Measurements from ENCODE around the gene COL15A1. TPM values are rescaled to one million over a fixed set of nuclear protein-coding genes. Genes with fewer than 3 reads are reported as not detected.

Gene COL15A1
- total RNA-seq, 6 experiments from 2014 or later = 0.20 to 0.50 (median 0.32) TPM

DNA sequence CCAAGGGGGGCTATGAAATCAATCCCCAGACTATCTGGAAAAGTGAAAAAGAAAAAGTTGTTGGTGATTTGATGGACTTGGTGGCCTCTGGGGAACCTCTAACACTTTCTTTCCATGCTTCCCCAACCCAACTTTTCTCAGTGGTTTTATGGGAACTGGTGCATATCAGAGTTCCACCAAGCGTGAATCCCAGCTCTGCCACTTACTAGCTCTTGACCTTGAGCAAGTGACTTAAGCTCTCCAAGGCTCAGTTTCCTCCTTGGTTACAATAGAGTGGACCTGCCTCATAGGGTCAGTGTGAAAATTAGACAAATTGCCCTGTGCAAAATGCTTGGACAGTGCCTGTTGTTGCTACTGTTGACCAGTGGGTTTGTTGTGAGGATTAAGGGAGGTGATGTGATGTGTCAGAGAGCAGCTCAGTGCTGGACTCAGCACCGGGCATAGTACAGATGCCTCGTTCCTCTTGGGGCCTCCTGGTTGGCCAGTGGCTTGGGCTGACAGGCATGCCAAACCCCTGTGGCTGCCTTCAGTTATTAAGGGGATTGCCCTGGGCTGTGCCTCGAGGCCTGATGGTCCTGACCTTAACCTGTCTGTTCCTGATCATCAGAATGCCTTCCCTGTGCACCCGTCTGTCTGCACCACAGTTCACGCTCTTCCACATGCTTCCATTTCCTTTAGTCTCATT, 49.3 kb downstream of the COL15A1 start:
- Mint-ChIP-seq H3K4me1 (ENCODE audit: low read depth) (peaks cover 40% of the 10 kb centered on the region), H3K36me3 (ENCODE audit: low read depth) (no peaks in the 10 kb centered on the region), H3K27me3 (ENCODE audit: insufficient read depth) (peaks cover 6% of the 10 kb centered on the region), H3K9me3 (no peaks in the 10 kb centered on the region), H3K27ac (no peak overlapping the region), H3K4me3 (no peak overlapping the region)
- TF ChIP-seq, protein P1, sequence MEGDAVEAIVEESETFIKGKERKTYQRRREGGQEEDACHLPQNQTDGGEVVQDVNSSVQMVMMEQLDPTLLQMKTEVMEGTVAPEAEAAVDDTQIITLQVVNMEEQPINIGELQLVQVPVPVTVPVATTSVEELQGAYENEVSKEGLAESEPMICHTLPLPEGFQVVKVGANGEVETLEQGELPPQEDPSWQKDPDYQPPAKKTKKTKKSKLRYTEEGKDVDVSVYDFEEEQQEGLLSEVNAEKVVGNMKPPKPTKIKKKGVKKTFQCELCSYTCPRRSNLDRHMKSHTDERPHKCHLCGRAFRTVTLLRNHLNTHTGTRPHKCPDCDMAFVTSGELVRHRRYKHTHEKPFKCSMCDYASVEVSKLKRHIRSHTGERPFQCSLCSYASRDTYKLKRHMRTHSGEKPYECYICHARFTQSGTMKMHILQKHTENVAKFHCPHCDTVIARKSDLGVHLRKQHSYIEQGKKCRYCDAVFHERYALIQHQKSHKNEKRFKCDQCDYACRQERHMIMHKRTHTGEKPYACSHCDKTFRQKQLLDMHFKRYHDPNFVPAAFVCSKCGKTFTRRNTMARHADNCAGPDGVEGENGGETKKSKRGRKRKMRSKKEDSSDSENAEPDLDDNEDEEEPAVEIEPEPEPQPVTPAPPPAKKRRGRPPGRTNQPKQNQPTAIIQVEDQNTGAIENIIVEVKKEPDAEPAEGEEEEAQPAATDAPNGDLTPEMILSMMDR (IDR thresholded peaks at IDR 0.05) = no peak
- DNase-seq = peak; percentile 19

DNA sequence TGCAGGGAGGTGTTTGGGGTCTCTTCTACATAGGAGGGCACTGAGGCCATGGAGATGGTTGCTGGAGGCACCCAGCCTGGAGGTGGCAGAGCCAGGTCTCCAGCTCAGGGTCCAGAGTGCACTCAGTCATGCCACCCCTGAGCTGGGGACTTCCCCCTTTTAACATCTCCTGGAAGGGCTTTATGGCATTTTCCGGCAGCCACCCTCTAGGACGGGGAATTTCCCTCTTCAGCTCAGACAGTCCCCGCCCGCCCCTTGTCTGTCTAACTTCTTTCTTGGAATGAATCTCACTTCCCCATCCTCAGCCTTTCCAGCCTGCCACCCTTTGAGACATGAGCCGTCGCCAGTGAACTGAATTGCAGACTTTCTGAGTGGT, 49.9 kb downstream of the COL15A1 start:
- H3K9me3 Mint-ChIP-seq = no peaks in the 10 kb centered on the region
- H3K4me3 Mint-ChIP-seq = no peak overlapping the region
- no peaks in the 10 kb centered on the region for H3K36me3 Mint-ChIP-seq (ENCODE audit: low read depth)
- peaks cover 40% of the 10 kb centered on the region for H3K4me1 Mint-ChIP-seq (ENCODE audit: low read depth)
- TF ChIP-seq, protein P1 (IDR thresholded peaks at IDR 0.05) = no peak
- peaks cover 6% of the 10 kb centered on the region for H3K27me3 Mint-ChIP-seq (ENCODE audit: insufficient read depth)
- H3K27ac Mint-ChIP-seq = no peak overlapping the region
- no peak for DNase-seq

DNA sequence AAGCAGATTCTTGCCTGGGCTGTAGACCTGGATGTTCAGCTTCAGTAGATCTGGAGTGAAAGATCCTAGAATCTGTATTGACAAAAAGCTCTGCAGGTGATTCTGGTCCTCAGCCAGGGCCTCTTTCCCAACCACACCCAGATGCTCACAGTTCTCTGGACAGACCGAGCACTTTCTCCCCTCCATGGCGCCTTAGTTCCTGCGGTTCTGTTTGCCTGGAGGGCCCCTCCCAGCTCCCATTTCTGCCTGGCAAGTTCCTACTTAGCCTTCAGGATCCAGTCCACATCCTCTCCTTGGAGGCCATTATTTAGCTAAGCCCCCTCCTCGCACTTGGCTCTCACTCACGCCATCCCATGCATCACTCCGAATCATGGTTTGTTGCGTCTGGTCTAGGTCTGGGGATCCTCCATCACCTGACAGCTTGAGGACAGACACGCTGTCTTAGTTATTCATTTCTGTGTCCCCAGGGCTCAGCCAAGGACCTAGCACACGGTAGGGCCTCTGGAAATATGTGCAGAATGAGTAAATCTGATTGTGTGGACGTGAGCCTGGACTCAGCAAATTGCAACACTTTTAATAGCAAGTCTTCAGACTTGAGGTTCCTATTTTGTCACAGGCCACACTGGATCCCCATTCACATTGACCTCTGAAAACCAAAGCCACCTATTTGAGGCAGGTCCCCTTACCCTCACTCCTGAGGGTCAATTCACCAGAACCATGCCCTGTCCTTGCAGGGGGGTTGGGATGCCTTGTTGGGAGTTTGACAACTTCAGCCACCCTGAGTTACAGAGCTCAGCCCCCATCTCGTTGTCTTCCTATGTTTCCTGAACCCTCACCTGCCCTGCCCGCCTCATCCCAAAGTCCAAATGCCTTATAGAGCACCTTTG, 50.7 kb downstream of the COL15A1 start:
- no peaks in the 10 kb centered on the region for H3K36me3 Mint-ChIP-seq (ENCODE audit: low read depth)
- DNase-seq = no peak
- TF ChIP-seq, protein P1 (IDR thresholded peaks at IDR 0.05) = no peak
- no peak overlapping the region for H3K4me3 Mint-ChIP-seq
- H3K27me3 Mint-ChIP-seq (ENCODE audit: insufficient read depth) = peaks cover 6% of the 10 kb centered on the region
- H3K27ac Mint-ChIP-seq = no peak overlapping the region
- H3K4me1 Mint-ChIP-seq (ENCODE audit: low read depth) = peaks cover 36% of the 10 kb centered on the region
- no peaks in the 10 kb centered on the region for H3K9me3 Mint-ChIP-seq

DNA sequence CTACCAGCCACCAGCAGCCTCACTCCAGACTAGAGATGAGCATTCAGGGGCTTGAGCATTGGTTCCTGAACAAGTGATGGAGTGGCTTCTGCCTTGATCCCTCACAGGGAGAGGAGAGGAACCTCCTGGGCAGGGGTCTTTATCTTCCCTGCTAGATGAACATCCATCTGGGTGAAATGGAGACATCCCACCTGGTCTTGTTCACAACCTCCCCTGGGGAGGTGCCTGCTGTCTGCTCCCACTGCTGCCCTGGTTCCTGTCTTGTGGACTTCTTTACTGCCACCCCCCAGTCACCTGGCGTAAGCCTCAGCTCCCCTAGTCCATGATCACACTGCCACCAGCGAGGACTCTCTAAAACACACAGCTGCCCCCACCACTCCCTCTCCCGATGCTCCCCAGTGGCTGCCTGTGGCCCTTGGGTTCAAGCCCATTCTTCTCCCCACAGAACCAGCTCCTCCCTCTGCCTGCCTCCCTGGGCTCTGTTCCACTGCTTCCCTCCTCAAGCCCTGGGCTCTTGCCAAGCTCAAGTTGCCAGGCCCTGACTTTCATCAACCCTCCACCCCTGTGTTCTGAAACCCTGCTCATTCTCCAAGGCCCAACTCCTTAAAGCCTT, 51.5 kb downstream of the COL15A1 start:
- Mint-ChIP-seq H3K9me3 (no peaks in the 10 kb centered on the region), H3K36me3 (ENCODE audit: low read depth) (no peaks in the 10 kb centered on the region), H3K4me1 (ENCODE audit: low read depth) (peaks cover 29% of the 10 kb centered on the region), H3K4me3 (no peak overlapping the region), H3K27me3 (ENCODE audit: insufficient read depth) (peaks cover 6% of the 10 kb centered on the region), H3K27ac (no peak overlapping the region)
- no peak for DNase-seq
- TF ChIP-seq, protein P1 (IDR thresholded peaks at IDR 0.05) = no peak

DNA sequence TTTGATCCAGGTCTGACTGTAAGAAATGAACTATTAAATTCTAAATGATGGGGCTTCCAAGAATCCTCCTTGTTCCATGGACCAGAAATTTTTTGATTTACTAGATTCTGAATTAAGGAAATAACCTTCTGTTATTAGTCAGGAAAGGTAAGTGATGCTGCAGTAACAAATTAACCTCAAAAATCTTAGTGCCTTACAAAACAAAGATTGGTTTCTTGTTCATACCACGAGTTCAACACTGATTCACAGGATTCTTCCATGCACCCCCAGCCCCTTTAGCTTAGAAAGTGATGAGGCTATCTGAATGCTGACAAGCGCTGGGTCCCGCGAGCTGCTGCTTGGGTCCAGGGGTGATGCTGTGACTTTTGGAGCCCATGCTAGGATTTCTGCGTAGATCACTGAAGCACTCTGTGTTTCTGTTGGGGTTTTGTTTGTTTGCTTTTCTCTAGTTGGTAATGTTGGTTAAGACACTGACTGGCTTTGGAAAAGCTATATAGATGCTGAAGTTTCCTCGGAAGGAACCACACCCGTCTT, 52.3 kb downstream of the COL15A1 start:
- Mint-ChIP-seq H3K27me3 (ENCODE audit: insufficient read depth) (peaks cover 4% of the 10 kb centered on the region), H3K9me3 (no peaks in the 10 kb centered on the region), H3K4me3 (no peak overlapping the region), H3K36me3 (ENCODE audit: low read depth) (no peaks in the 10 kb centered on the region), H3K27ac (no peak overlapping the region), H3K4me1 (ENCODE audit: low read depth) (peaks cover 20% of the 10 kb centered on the region)
- TF ChIP-seq, protein P1 (IDR thresholded peaks at IDR 0.05) = no peak
- no peak for DNase-seq
